ENCODE results near the gene SYT15. TPM values are rescaled to one million over a fixed set of nuclear protein-coding genes. Genes with fewer than 3 reads are reported as not detected.

The SYT15 gene
- total and polyA plus RNA-seq, 2 of the 4 experiments (the other 2 are of a cell fraction) = 0.54 to 0.68 TPM

DNA sequence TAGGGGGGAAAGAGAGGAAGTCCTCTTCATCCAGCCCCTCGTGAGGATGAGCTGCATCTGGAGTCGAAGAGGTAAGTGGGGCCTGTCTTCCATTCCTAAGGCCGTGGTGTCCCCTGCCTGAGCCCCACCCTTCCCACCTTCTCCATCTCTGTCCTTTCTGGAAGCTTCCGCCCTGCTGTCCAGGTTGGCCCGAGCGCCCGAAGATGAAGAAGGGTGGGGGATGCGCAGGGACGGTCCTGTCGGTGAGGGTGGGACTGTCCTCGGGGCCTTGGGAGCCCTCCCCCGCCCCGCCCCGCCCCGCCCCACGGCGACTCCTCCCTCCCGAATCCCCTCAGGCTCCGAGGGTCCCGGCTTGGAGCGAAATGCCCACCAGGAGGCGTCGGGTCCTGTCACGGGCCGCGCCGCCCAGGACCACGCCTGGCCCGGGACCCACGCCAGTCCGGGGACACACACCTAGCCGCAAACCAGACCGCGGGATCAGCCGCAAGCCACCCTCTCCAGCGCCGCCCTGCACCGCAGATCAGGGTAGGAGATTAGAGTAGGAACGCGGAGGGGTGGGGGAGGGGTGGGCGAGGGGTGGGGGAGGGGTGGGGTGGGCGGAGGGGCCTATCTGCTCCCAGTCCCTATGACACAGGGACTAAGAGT is 37.8 kb upstream of the SYT15 start:
- ATAC-seq (ENCODE audit: low read depth) = no peak
- dilution Hi-C loops (cut with HindIII; ENCODE audit: low sequenced_read_pairs, unreplicated experiment) (no loop called here), intact Hi-C loops (cut with micrococcal nuclease) (no loop called here), in situ Hi-C loops (cut with MboI; ENCODE audit: low sequenced_read_pairs) (loop anchor here (25.0 kb wide), 2 partner anchors 871 to 1554 kb away; partner anchors contain the start of gene DEPP1)
- Histone ChIP-seq H3K9ac (ENCODE audit: low read depth, low read length) (peak overlapping the region; percentile 60; the same call in 1 of the 2 replicates), H3K56ac (ENCODE audit: extremely low read depth, insufficient read depth, low read length) (peak overlapping the region; percentile 90; the same call in 1 of the 2 replicates), H2BK120ac (ENCODE audit: low read depth, low read length) (peak overlapping the region; percentile 98), H3K9me3 (ENCODE audit: control insufficient read depth, insufficient read depth, low read length) (no peaks in the 10 kb centered on the region), H3K9me1 (ENCODE audit: insufficient read depth, low read length) (peaks cover 18% of the 10 kb centered on the region), H3K4me2 (ENCODE audit: low read depth, low read length) (no peak overlapping the region), H2AK9ac (replicated peaks; ENCODE audit: low read depth, low read length, poor library complexity) (peak overlapping the region; percentile 67), H2BK15ac (ENCODE audit: low read depth, low read length) (peak overlapping the region; percentile 18; the same call in 2 of the 3 replicates), H4K8ac (ENCODE audit: low read depth in 2 of 2, low read length in 2 of 2) (peak overlapping the region; percentile 73 to 78; a peak in 3 of 4 replicates), H2AK5ac (ENCODE audit: low read depth, low read length) (peak overlapping the region; percentile 91), H3K14ac (replicated peaks; ENCODE audit: low read depth, low read length) (peak overlapping the region; percentile 73), H4K20me1 (ENCODE audit: insufficient read depth, low read length) (no peaks in the 10 kb centered on the region), H3K23ac (ENCODE audit: low read depth, low read length) (peak overlapping the region; percentile 35), H2AFZ (replicated peaks; ENCODE audit: low read length, poor library complexity) (peak overlapping the region; percentile 83), H2BK5ac (ENCODE audit: low read depth, low read length, poor library complexity, severe bottlenecking) (peak overlapping the region; percentile 74), H4K5ac (ENCODE audit: low read depth, low read length) (peak overlapping the region; percentile 98), H3K27me3 (ENCODE audit: control insufficient read depth, insufficient read depth, low read length) (peaks cover 2% of the 10 kb centered on the region), H2BK20ac (ENCODE audit: low read depth, low read length) (peak overlapping the region; percentile 82), H3K79me1 (ENCODE audit: low read depth in 1 of 2, low read length in 2 of 2) (0 out of 4 replicates have a peak, but pooled peaks cover 0 to 3% of the 10 kb centered on the region in 2 experiments), H3K27ac (ENCODE audit: insufficient read depth, low read length) (peak overlapping the region; percentile 89), H3K36me3 (ENCODE audit: control insufficient read depth, insufficient read depth, low read length) (no peaks in the 10 kb centered on the region), H4K91ac (ENCODE audit: insufficient read depth, low read depth, low read length) (peak overlapping the region; percentile 100), H3K4me1 (ENCODE audit: control insufficient read depth, insufficient read depth, low read length) (peaks cover 16% of the 10 kb centered on the region), H3K4ac (ENCODE audit: low read depth, low read length) (peak overlapping the region; percentile 96), H3K4me3 (ENCODE audit: insufficient read depth, low read depth, low read length) (no peak overlapping the region), H3K18ac (ENCODE audit: low read depth, low read length) (peak overlapping the region; percentile 93)
- ChIA-PET CTCF (interaction anchor here (1.6 to 2.0 kb wide), 2 partner anchors 11 to 24 kb away, joined by 3 to 5 read pairs; no protein-coding TSS in a partner anchor), POLR2A (ENCODE audit: unreplicated experiment) (no interaction called here)
- no peak for TF ChIP-seq MAFK (IDR thresholded peaks at IDR 0.05; ENCODE audit: low read depth, low read length)
- no peak for TF ChIP-seq RFX5 (IDR thresholded peaks at IDR 0.05; ENCODE audit: low read depth, low read length)
- TF ChIP-seq, protein P1, sequence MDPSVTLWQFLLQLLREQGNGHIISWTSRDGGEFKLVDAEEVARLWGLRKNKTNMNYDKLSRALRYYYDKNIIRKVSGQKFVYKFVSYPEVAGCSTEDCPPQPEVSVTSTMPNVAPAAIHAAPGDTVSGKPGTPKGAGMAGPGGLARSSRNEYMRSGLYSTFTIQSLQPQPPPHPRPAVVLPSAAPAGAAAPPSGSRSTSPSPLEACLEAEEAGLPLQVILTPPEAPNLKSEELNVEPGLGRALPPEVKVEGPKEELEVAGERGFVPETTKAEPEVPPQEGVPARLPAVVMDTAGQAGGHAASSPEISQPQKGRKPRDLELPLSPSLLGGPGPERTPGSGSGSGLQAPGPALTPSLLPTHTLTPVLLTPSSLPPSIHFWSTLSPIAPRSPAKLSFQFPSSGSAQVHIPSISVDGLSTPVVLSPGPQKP (IDR thresholded peaks at IDR 0.05; ENCODE audit: borderline replicate concordance, low read depth, low read length) = no peak
- TF ChIP-seq CTCF (conservative IDR thresholded peaks at IDR 0.05; ENCODE audit: low read depth, low read length) = no peak
- TF ChIP-seq BHLHE40 (IDR thresholded peaks at IDR 0.05; ENCODE audit: low read depth, low read length) = no peak
- DNase-seq = no peak
- WGBS, 2 experiments (ENCODE audit: extremely low coverage in 2 of 2, insufficient read length in 1 of 2) = 5% methylated on average over 11 of the region's 42 CpGs; no CpG with 5 or more reads in 1 of the 2 experiments
- no TSS peak for BruUV-seq (replicated peaks)

Measured in IMR-90 (cell line).